ENCODE data around the gene PXMP4.

GRCh38 chr20:33707668-33708067 is 12.4 kb downstream of the PXMP4 start:
- TF ChIP-seq CTCF (optimal IDR thresholded peaks at IDR 0.05 in 1 of 3, IDR thresholded peaks at IDR 0.05 in 1 of 3, conservative IDR thresholded peaks at IDR 0.05 in 1 of 3; ENCODE audit: extremely low read depth in 1 of 3, insufficient read depth in 2 of 3, low read length in 3 of 3), result no peak
- TF ChIP-seq EZH2 (IDR thresholded peaks at IDR 0.05; ENCODE audit: low read length), result no peak
